GM23248 (cell line): Measurements from ENCODE around the gene ZNF576. TPM values are rescaled to one million over a fixed set of nuclear protein-coding genes. Genes with fewer than 3 reads are reported as not detected.
"Not testable (repeated sequence)": the region's sequence is repeated elsewhere in the genome, so short reads cannot be mapped to it uniquely, and the experiment has no call there.

ENCODE experiments used
- DNase-seq: peaks from one replicate; pipeline ENCODE4 v3.0.0-alpha.2; 2015
- H2AFZ ChIP-seq: fragments of 200-600 bp; sonication (generic); 2 replicates; pipeline ENCODE4 v1.6.1; 2016; ENCODE audit warnings: antibody characterized with exemption
- H3F3A ChIP-seq: fragments of 200-600 bp; sonication (generic); 2 replicates; pipeline ENCODE4 v1.6.1; 2016; ENCODE audit warnings: mild to moderate bottlenecking, antibody characterized with exemption, mixed run types; ENCODE audit not compliant: insufficient read depth
- H3K27ac ChIP-seq: fragments of 200-600 bp; sonication (generic); 2 replicates; pipeline ENCODE4 v1.5.1; 2016; ENCODE audit warnings: mild to moderate bottlenecking
- H3K27me3 ChIP-seq: fragments of 200-600 bp; sonication (generic); replicated peaks from 2 replicates; pipeline ENCODE4 v1.6.1; 2016; ENCODE audit warnings: mild to moderate bottlenecking; ENCODE audit not compliant: insufficient read depth
- H3K36me3 ChIP-seq: fragments of 200-600 bp; sonication (generic); 2 replicates; pipeline ENCODE4 v1.6.1; 2016; ENCODE audit warnings: low read depth, mild to moderate bottlenecking
- H3K4me1 ChIP-seq: fragments of 200-600 bp; sonication (generic); 2 replicates; pipeline ENCODE4 v1.6.1; 2016; ENCODE audit warnings: mild to moderate bottlenecking; ENCODE audit not compliant: insufficient read depth
- H3K4me2 ChIP-seq: fragments of 200-600 bp; sonication (generic); one replicate; pipeline ENCODE4 v1.6.1; 2016; ENCODE audit warnings: mild to moderate bottlenecking; ENCODE audit not compliant: unreplicated experiment
- H3K4me3 ChIP-seq: fragments of 200-600 bp; sonication (generic); 2 replicates; pipeline ENCODE4 v1.5.1; 2016; ENCODE audit warnings: mild to moderate bottlenecking
- H3K79me2 ChIP-seq: fragments of 200-600 bp; sonication (generic); 2 replicates; pipeline ENCODE4 v1.6.1; 2016; ENCODE audit warnings: mild to moderate bottlenecking; ENCODE audit not compliant: insufficient read depth
- H3K9ac ChIP-seq: fragments of 200-600 bp; sonication (generic); 2 replicates; pipeline ENCODE4 v1.6.1; 2016; ENCODE audit warnings: mild to moderate bottlenecking
- H3K9me2 ChIP-seq: fragments of 200-600 bp; sonication (generic); 2 replicates; pipeline ENCODE4 v1.6.1; 2016; ENCODE audit warnings: mixed run types, mild to moderate bottlenecking, moderate library complexity; ENCODE audit not compliant: insufficient read depth
- H3K9me3 ChIP-seq: fragments of 200-600 bp; sonication (generic); one replicate; pipeline ENCODE4 v1.6.1; 2017; ENCODE audit warnings: low read depth
- H4K20me1 ChIP-seq: fragments of 200-600 bp; sonication (generic); 2 replicates; pipeline ENCODE4 v1.6.0; 2016; ENCODE audit not compliant: insufficient read depth
- EZH2 ChIP-seq: fragments of 200-600 bp; sonication (generic); IDR thresholded peaks from 2 replicates; pipeline ENCODE4 v1.6.1; 2018; ENCODE audit warnings: antibody characterized with exemption, mild to moderate bottlenecking; ENCODE audit not compliant: insufficient read depth, poor library complexity, severe bottlenecking
- EZH2phosphoT487 ChIP-seq: fragments of 200-600 bp; sonication (generic); IDR thresholded peaks from 2 replicates; pipeline ENCODE4 v1.6.1; 2018; ENCODE audit warnings: antibody characterized with exemption, moderate library complexity, mild to moderate bottlenecking, low read depth; ENCODE audit not compliant: insufficient read depth
- WGBS, 2 experiments: methylation state at CpG; one replicate each; pipeline ENCODE4 v1.1.6; 2015 to 2017; ENCODE audit warnings: low lambda C conversion rate in 2 of 2, low coverage in 1 of 2; ENCODE audit errors: missing lambda C conversion rate in 2 of 2; 5-methylcytosine and 5-hydroxymethylcytosine counted together
- in situ Hi-C: fragments of 300-500 bp; cut with MboI; formaldehyde crosslinking; loops from 2 replicates; pipeline ENCODE4 v1.15.0; 2020
- polyA plus RNA-seq: library from polyadenylated mRNA; unstranded; fragments of >200 nt; fragmentation: Nextera tagmentation; extraction: Ambion mirVana; gene quantifications from 2 replicates; pipeline ENCODE4 v1.2.1, GENCODE V29; 2016
- total RNA-seq: library from RNA; depleted of rRNA; stranded (reverse); fragments of >200 nt; shearing (Covaris generic); gene quantifications from 2 replicates; pipeline ENCODE4 v1.2.3, GENCODE V29; 2014; rRNA removed

ZNF576 gene
- total and polyA plus RNA-seq, 2 experiments from 2014 or later: 11.7 to 19.3 TPM

- Histone ChIP-seq H3K4me2 (no peak overlapping the region), H3K27me3 (no peaks in the 10 kb centered on the region), H3F3A (peaks cover 29% of the 10 kb centered on the region), H3K36me3 (peaks cover 38% of the 10 kb centered on the region), H3K9me3 (no peaks in the 10 kb centered on the region), H3K79me2 (no peaks in the 10 kb centered on the region), H2AFZ (no peak overlapping the region), H3K4me3 (no peak overlapping the region), H3K4me1 (no peaks in the 10 kb centered on the region), H3K9me2 (no peaks in the 10 kb centered on the region), H4K20me1 (no peaks in the 10 kb centered on the region), H3K27ac (no peak overlapping the region), H3K9ac (no peak overlapping the region)
- DNase-seq: no peak
- in situ Hi-C loops: no loop called here
- TF ChIP-seq EZH2phosphoT487 (no peak), EZH2 (no peak)
- WGBS, 2 experiments: 92 to 100% methylated on average over 2 of the region's 2 CpGs
Observed at GRCh38 chr19:43649514-43649913, 53.1 kb downstream of the ZNF576 start.

GRCh38 chr19:43650276-43650675 is 53.9 kb downstream of the ZNF576 start:
- Histone ChIP-seq H3K36me3 (peaks cover 41% of the 10 kb centered on the region), H3F3A (peaks cover 29% of the 10 kb centered on the region)
- DNase-seq, H3K4me3 ChIP-seq, in situ Hi-C loops, H3K9me3 ChIP-seq, H4K20me1 ChIP-seq, H3K79me2 ChIP-seq, H3K4me1 ChIP-seq, H3K4me2 ChIP-seq, H3K9ac ChIP-seq, H3K9me2 ChIP-seq, H3K27ac ChIP-seq, H3K27me3 ChIP-seq, H2AFZ ChIP-seq: not testable (repeated sequence)
- 95% methylated on average over 4 to 7 of the region's 7 CpGs for WGBS, 2 experiments

Other genes with a start within 250 kb of the ZNF576 start
- gene CD177, start 242.9 kb upstream of the ZNF576 start, total RNA-seq: 0.32 and 1.1 TPM in 2 replicates
- 0.36 and 0.38 TPM in 2 replicates for gene CD177, start 242.9 kb upstream of the ZNF576 start, polyA plus RNA-seq
- not detected in 2 replicates for gene TEX101, start 181.7 kb upstream of the ZNF576 start, total RNA-seq
- not detected in 2 replicates for gene TEX101, start 181.7 kb upstream of the ZNF576 start, polyA plus RNA-seq
- gene LYPD3, start 131.0 kb upstream of the ZNF576 start, total RNA-seq: not detected in 2 replicates
- gene LYPD3, start 131.0 kb upstream of the ZNF576 start, polyA plus RNA-seq: 0.22 and 0.28 TPM in 2 replicates
- gene PHLDB3, start 91.8 kb upstream of the ZNF576 start, total RNA-seq: 5.6 and 8.9 TPM in 2 replicates
- 3.9 and 4.6 TPM in 2 replicates for gene PHLDB3, start 91.8 kb upstream of the ZNF576 start, polyA plus RNA-seq
- 71.1 and 100.0 TPM in 2 replicates for gene ETHE1, start 69.4 kb upstream of the ZNF576 start, total RNA-seq
- 70.8 and 75.4 TPM in 2 replicates for gene ETHE1, start 69.4 kb upstream of the ZNF576 start, polyA plus RNA-seq
- gene ZNF575, start 63.4 kb upstream of the ZNF576 start, total RNA-seq: 0.22 TPM in 1 of 2 replicates, not detected in the other
- 3.1 and 3.9 TPM in 2 replicates for gene ZNF575, start 63.4 kb upstream of the ZNF576 start, polyA plus RNA-seq
- 26.7 and 28.0 TPM in 2 replicates for gene XRCC1, start 21.1 kb upstream of the ZNF576 start, total RNA-seq
- 26.7 and 32.4 TPM in 2 replicates for gene XRCC1, start 21.1 kb upstream of the ZNF576 start, polyA plus RNA-seq
- gene PINLYP, start 20.8 kb upstream of the ZNF576 start, total RNA-seq: 1.8 TPM in 1 of 2 replicates, not detected in the other
- 1.3 and 2.5 TPM in 2 replicates for gene PINLYP, start 20.8 kb upstream of the ZNF576 start, polyA plus RNA-seq
- 19.9 and 25.5 TPM in 2 replicates for gene IRGQ, start 461 bp upstream of the ZNF576 start, total RNA-seq
- gene IRGQ, start 461 bp upstream of the ZNF576 start, polyA plus RNA-seq: 5.7 and 6.0 TPM in 2 replicates
- gene SRRM5, start 15.5 kb downstream of the ZNF576 start, total RNA-seq: not detected in 2 replicates
- not detected in 2 replicates for gene SRRM5, start 15.5 kb downstream of the ZNF576 start, polyA plus RNA-seq
- gene ZNF428, start 23.0 kb downstream of the ZNF576 start, total RNA-seq: 24.0 and 36.0 TPM in 2 replicates
- gene ZNF428, start 23.0 kb downstream of the ZNF576 start, polyA plus RNA-seq: 25.6 and 29.7 TPM in 2 replicates
- gene CADM4, start 43.3 kb downstream of the ZNF576 start, total RNA-seq: 1.0 and 1.7 TPM in 2 replicates
- gene CADM4, start 43.3 kb downstream of the ZNF576 start, polyA plus RNA-seq: 0.14 and 0.27 TPM in 2 replicates
- gene PLAUR, start 73.6 kb downstream of the ZNF576 start, total RNA-seq: 100 and 118 TPM in 2 replicates
- 125 and 139 TPM in 2 replicates for gene PLAUR, start 73.6 kb downstream of the ZNF576 start, polyA plus RNA-seq
- not detected in 2 replicates for gene IRGC, start 119.5 kb downstream of the ZNF576 start, total RNA-seq
- not detected in 2 replicates for gene IRGC, start 119.5 kb downstream of the ZNF576 start, polyA plus RNA-seq
- gene SMG9, start 158.4 kb downstream of the ZNF576 start, total RNA-seq: 11.5 and 13.0 TPM in 2 replicates
- 23.2 and 25.7 TPM in 2 replicates for gene SMG9, start 158.4 kb downstream of the ZNF576 start, polyA plus RNA-seq
- 8.7 and 13.7 TPM in 2 replicates for gene KCNN4, start 184.4 kb downstream of the ZNF576 start, total RNA-seq
- 9.4 and 11.9 TPM in 2 replicates for gene KCNN4, start 184.4 kb downstream of the ZNF576 start, polyA plus RNA-seq
- gene LYPD5, start 205.9 kb downstream of the ZNF576 start, total RNA-seq: 0.32 and 0.76 TPM in 2 replicates
- 1.1 and 1.4 TPM in 2 replicates for gene LYPD5, start 205.9 kb downstream of the ZNF576 start, polyA plus RNA-seq
- gene ZNF283, start 230.7 kb downstream of the ZNF576 start, total RNA-seq: 12.1 and 14.2 TPM in 2 replicates
- 4.6 and 5.4 TPM in 2 replicates for gene ZNF283, start 230.7 kb downstream of the ZNF576 start, polyA plus RNA-seq